ENCODE data around the gene SARNP.

The SARNP gene

GRCh38 chr12:55844961-55845360, 27.4 kb upstream of the SARNP start:
- Histone ChIP-seq H3K27ac (ENCODE audit: low read length) (no peak overlapping the region), H3K4me2 (ENCODE audit: insufficient read depth, low read length) (no peak overlapping the region), H3K9ac (ENCODE audit: low read depth, low read length) (no peak overlapping the region), H3K27me3 (ENCODE audit: insufficient read depth, low read length, poor library complexity) (peaks cover 32% of the 10 kb centered on the region), H3K4me1 (ENCODE audit: insufficient read depth, low read length) (no peaks in the 10 kb centered on the region), H4K20me1 (ENCODE audit: insufficient read depth, low read length) (no peaks in the 10 kb centered on the region), H3K4me3 (ENCODE audit: low read depth in 1 of 2, low read length in 2 of 2) (no peak overlapping the region), H3K9me3 (ENCODE audit: insufficient read depth, low read length, severe bottlenecking) (no peaks in the 10 kb centered on the region), H2AFZ (ENCODE audit: low read depth, low read length) (no peak overlapping the region), H3K36me3 (ENCODE audit: insufficient read depth, low read length) (no peaks in the 10 kb centered on the region), H3K79me2 (ENCODE audit: insufficient read depth, low read length) (no peaks in the 10 kb centered on the region)
- DNase-seq: no peak
- ATAC-seq (ENCODE audit: insufficient read depth, low read depth): no peak
- TF ChIP-seq EZH2 (IDR thresholded peaks at IDR 0.05; ENCODE audit: borderline replicate concordance, low read depth, low read length, severe bottlenecking) (no peak), CTCF (IDR thresholded peaks at IDR 0.05; ENCODE audit: borderline replicate concordance, extremely low read depth, low read length, poor library complexity, severe bottlenecking) (no peak)

GRCh38 chr12:55843431-55843830, 25.9 kb upstream of the SARNP start:
- no peak overlapping the region for H2AFZ ChIP-seq (ENCODE audit: low read depth, low read length)
- DNase-seq (no peak), ATAC-seq (ENCODE audit: insufficient read depth, low read depth) (no peak)
- TF ChIP-seq EZH2 (IDR thresholded peaks at IDR 0.05; ENCODE audit: borderline replicate concordance, low read depth, low read length, severe bottlenecking) (no peak), CTCF (IDR thresholded peaks at IDR 0.05; ENCODE audit: borderline replicate concordance, extremely low read depth, low read length, poor library complexity, severe bottlenecking) (no peak)
- no peak overlapping the region for H3K4me3 ChIP-seq (ENCODE audit: low read depth in 1 of 2, low read length in 2 of 2)
- no peaks in the 10 kb centered on the region for H3K9me3 ChIP-seq (ENCODE audit: insufficient read depth, low read length, severe bottlenecking)
- no peaks in the 10 kb centered on the region for H3K36me3 ChIP-seq (ENCODE audit: insufficient read depth, low read length)
- no peak overlapping the region for H3K9ac ChIP-seq (ENCODE audit: low read depth, low read length)
- H3K27me3 ChIP-seq (ENCODE audit: insufficient read depth, low read length, poor library complexity): peaks cover 22% of the 10 kb centered on the region
- no peak overlapping the region for H3K27ac ChIP-seq (ENCODE audit: low read length)
- H3K4me2 ChIP-seq (ENCODE audit: insufficient read depth, low read length): no peak overlapping the region
- H4K20me1 ChIP-seq (ENCODE audit: insufficient read depth, low read length): no peaks in the 10 kb centered on the region; the same call in 1 of the 2 replicates
- H3K4me1 ChIP-seq (ENCODE audit: insufficient read depth, low read length): no peaks in the 10 kb centered on the region
- no peaks in the 10 kb centered on the region for H3K79me2 ChIP-seq (ENCODE audit: insufficient read depth, low read length)

- H3K27ac ChIP-seq (ENCODE audit: low read length): no peak within 1 kb of the TSS
- no peak within 1 kb of the TSS for H3K9ac ChIP-seq (ENCODE audit: low read depth, low read length)
- no peak for TF ChIP-seq EZH2 (IDR thresholded peaks at IDR 0.05; ENCODE audit: borderline replicate concordance, low read depth, low read length, severe bottlenecking)
- no peak for TF ChIP-seq CTCF (IDR thresholded peaks at IDR 0.05; ENCODE audit: borderline replicate concordance, extremely low read depth, low read length, poor library complexity, severe bottlenecking)
Observed at GRCh38 chr12:55842681-55843429, 25.3 kb upstream of the SARNP start, which contains the start of gene MMP19. TSS of gene MMP19 (minus strand) at chr12:55842936. CDS start at chr12:55842830, 106 bp downstream.

More at GRCh38 chr12:55842681-55843429, 25.3 kb upstream of the SARNP start, which contains the start of gene MMP19:
- Histone ChIP-seq H2AFZ (ENCODE audit: low read depth, low read length) (no peak within 1 kb of the TSS), H3K36me3 (ENCODE audit: insufficient read depth, low read length) (no peaks in the 10 kb centered on the region), H3K9me3 (ENCODE audit: insufficient read depth, low read length, severe bottlenecking) (no peaks in the 10 kb centered on the region), H3K4me1 (ENCODE audit: insufficient read depth, low read length) (no peaks in the 10 kb centered on the region), H4K20me1 (ENCODE audit: insufficient read depth, low read length) (no peaks in the 10 kb centered on the region; the same call in 1 of the 2 replicates), H3K27me3 (ENCODE audit: insufficient read depth, low read length, poor library complexity) (peaks cover 20% of the 10 kb centered on the region), H3K4me2 (ENCODE audit: insufficient read depth, low read length) (no peak within 1 kb of the TSS), H3K4me3 (ENCODE audit: low read depth in 1 of 2, low read length in 2 of 2) (no peak within 1 kb of the TSS), H3K79me2 (ENCODE audit: insufficient read depth, low read length) (no peaks in the 10 kb centered on the region)
- DNase-seq (no peak), ATAC-seq (ENCODE audit: insufficient read depth, low read depth) (no peak)

Data from DND-41 (cell line).